Stomach smooth muscle (tissue), 2 donors: ENCODE results near the gene AGFG1.

ENCODE experiments used
- H3K27ac ChIP-seq: one replicate; pipeline ENCODE4 v1.7.0; 2013; ENCODE audit warnings: mild to moderate bottlenecking, low read length, inconsistent platforms
- H3K27me3 ChIP-seq, 2 donors: one replicate each; pipeline ENCODE4 v1.7.0; 2013; ENCODE audit warnings: low read length in 2 of 2; ENCODE audit not compliant: insufficient read depth in 2 of 2, control insufficient read depth in 1 of 2
- H3K36me3 ChIP-seq, 2 donors: one replicate each; pipeline ENCODE4 v1.7.0; 2013; ENCODE audit warnings: low read length in 2 of 2; ENCODE audit not compliant: control insufficient read depth in 2 of 2, insufficient read depth in 2 of 2
- H3K4me1 ChIP-seq: one replicate; pipeline ENCODE4 v1.7.0; 2013; ENCODE audit warnings: low read length; ENCODE audit not compliant: control insufficient read depth, insufficient read depth
- H3K4me3 ChIP-seq, 2 donors: one replicate each; pipeline ENCODE4 v1.7.0; 2013; ENCODE audit warnings: low read length in 2 of 2
- H3K9ac ChIP-seq, 2 donors: one replicate each; pipeline ENCODE4 v1.7.0; 2013; ENCODE audit warnings: low read length in 2 of 2, mild to moderate bottlenecking in 1 of 2
- H3K9me3 ChIP-seq, 2 donors: one replicate each; pipeline ENCODE4 v1.7.0; 2013; ENCODE audit warnings: low read length in 2 of 2; ENCODE audit not compliant: control insufficient read depth in 2 of 2
- donor health status: healthy.
- donor health status: Pancreatic carcinoma.

AGFG1 gene

DNA sequence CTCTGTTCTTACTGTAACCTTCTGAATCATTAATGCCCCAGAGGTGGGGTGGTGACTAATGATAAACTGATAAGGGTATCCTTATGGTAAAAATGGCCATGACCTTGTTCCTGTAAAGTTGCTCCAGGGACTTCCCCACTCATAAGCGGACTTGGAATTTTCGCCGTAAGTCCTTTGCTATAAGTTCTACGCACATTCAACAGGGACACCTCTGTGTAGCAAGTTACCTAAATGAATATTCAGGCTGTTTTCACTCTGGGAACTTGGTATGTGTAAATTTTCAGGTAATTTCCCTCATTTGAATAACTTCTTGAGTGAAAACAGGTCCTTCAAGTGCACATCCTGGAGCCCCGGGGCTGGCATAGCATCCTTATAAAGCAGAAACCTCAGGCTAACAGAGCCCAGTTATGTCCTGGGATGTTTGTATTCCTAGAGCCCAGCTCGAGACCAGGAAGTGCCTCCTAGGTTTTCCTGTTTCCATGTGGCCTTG, 9.4 kb upstream of the AGFG1 start:
- no peak overlapping the region for H3K9ac ChIP-seq
- H3K27ac ChIP-seq = no peak overlapping the region
- H3K4me1 ChIP-seq = no peaks in the 10 kb centered on the region
- H3K36me3 ChIP-seq = no peaks in the 10 kb centered on the region
- no peaks in the 10 kb centered on the region for H3K27me3 ChIP-seq
- H3K4me3 ChIP-seq = no peak overlapping the region
- no peaks in the 10 kb centered on the region for H3K9me3 ChIP-seq

DNA sequence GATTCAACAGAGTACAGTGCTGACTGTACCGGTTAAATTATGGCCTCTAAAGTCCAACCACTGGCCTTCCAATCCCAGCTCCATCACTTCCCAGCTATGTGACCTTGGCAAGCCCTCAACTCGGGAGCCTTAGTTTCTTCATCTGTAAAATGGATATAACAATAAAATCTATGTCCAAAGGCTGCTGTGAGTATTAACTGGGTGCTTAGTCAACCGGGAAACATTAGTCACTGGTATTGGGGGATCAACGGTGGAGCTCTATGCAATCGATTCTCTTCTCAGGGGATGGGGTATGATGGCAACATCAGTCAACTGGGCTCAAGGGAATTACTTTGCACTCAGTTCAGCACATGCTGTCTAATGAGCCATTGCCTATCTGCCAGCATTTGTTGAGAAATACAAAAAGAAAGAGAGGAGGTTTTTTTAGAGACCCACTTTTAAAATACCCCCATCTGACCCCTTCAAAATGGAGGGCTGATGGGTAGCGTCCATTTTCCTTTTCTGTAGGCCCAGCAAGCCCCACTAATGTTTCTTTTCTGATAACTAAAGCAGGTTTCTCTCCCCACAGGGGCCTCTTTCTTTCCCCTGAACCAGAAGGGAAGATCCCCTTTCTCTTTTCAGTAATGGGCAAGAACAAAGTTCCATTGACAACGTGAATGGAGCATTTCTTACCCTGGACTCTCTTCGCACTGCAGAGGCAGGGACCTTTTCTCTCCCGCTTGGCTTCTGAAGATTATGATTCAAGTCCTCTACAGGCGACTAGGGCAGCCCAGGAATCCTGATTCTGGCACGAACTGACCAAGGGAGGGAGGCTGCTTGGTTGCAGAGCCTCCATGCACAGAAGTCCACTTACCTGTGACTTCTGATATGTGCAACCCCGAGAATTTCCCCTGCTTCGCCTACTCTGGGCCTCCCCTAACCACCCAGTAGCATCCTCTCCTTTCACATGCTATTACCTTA, 8.7 kb upstream of the AGFG1 start:
- H3K27ac ChIP-seq = no peak overlapping the region

DNA sequence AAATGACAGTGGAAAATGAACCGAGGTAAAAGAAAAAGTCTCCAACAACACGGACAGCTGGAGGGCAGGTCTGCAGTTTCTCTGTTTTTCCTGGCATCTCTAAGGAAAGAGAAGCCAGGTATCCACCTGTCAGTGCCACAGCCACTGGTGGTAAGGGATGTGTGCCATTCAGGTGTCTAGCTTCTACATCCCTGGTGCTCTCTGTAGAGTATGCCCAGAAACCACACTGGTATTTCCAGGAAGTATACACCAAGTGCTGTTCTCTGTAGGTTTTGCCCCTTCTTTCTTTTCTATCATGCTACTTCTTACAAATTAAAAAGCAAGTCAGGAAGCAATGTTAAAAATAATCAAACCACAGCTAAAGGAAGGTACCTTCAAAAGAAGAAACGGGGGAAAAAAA, 7.6 kb upstream of the AGFG1 start:
- Histone ChIP-seq H3K4me1 (no peaks in the 10 kb centered on the region), H3K9me3 (no peaks in the 10 kb centered on the region), H3K9ac (no peak overlapping the region), H3K27me3 (no peaks in the 10 kb centered on the region), H3K27ac (no peak overlapping the region), H3K4me3 (no peak overlapping the region), H3K36me3 (no peaks in the 10 kb centered on the region)

More for the DNA sequence above, 8.7 kb upstream of the AGFG1 start:
- no peak overlapping the region for H3K9ac ChIP-seq
- H3K4me1 ChIP-seq = no peaks in the 10 kb centered on the region
- no peaks in the 10 kb centered on the region for H3K36me3 ChIP-seq
- no peaks in the 10 kb centered on the region for H3K27me3 ChIP-seq
- H3K4me3 ChIP-seq = no peak overlapping the region
- H3K9me3 ChIP-seq = no peaks in the 10 kb centered on the region

- Histone ChIP-seq H3K9me3 (no peaks in the 10 kb centered on the region), H3K4me1 (no peaks in the 10 kb centered on the region), H3K9ac (no peak overlapping the region), H3K27ac (no peak overlapping the region), H3K36me3 (no peaks in the 10 kb centered on the region), H3K27me3 (no peaks in the 10 kb centered on the region), H3K4me3 (no peak overlapping the region)
Observed at GRCh38 chr2:227464851-227465250, 7.1 kb upstream of the AGFG1 start.

DNA sequence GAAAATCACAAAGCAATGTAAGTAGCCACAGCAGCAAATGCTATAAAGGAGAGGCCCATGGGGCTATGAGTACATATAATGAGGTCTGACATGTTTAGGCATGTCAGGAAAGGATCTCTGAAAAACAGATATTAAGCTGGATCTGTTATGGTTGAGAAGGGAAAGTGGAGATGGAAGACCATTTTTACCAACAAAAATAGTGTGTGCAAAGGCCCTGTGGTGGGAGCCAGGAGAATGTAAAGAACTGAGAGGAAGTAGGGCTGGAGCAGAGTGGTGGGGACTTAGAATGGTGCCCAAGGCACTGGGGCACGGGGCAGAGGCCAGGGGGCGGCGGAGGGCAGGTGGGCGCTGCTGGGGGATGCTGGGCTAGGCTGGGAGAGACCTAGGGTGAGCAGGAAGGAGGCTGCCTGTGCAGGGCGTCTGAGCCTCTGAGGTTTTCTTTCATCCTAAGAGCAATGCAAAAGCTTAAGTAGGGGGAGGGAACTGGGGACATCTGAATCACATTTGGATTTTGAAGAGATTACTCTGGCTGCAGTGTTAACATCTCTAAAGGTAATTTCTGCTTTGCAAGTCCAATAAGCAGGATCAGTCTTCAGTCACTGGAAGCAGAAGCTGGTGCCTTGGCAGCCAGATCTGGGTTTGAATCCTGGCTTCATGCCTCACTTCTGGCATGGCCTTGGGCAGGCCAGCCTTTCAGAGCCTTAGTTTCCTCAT, 4.9 kb upstream of the AGFG1 start:
- H3K4me1 ChIP-seq = no peaks in the 10 kb centered on the region
- no peaks in the 10 kb centered on the region for H3K27me3 ChIP-seq
- no peaks in the 10 kb centered on the region for H3K9me3 ChIP-seq
- H3K27ac ChIP-seq = no peak overlapping the region
- H3K4me3 ChIP-seq = no peak overlapping the region
- no peaks in the 10 kb centered on the region for H3K36me3 ChIP-seq
- no peak overlapping the region for H3K9ac ChIP-seq

GRCh38 chr2:227471412-227471811, 544 bp upstream of the AGFG1 start:
- H3K9me3 ChIP-seq = no peaks in the 10 kb centered on the region
- no peak overlapping the region for H3K27ac ChIP-seq
- peak overlapping the region in 1 of 2 donors; percentile 83 for H3K4me3 ChIP-seq

DNA sequence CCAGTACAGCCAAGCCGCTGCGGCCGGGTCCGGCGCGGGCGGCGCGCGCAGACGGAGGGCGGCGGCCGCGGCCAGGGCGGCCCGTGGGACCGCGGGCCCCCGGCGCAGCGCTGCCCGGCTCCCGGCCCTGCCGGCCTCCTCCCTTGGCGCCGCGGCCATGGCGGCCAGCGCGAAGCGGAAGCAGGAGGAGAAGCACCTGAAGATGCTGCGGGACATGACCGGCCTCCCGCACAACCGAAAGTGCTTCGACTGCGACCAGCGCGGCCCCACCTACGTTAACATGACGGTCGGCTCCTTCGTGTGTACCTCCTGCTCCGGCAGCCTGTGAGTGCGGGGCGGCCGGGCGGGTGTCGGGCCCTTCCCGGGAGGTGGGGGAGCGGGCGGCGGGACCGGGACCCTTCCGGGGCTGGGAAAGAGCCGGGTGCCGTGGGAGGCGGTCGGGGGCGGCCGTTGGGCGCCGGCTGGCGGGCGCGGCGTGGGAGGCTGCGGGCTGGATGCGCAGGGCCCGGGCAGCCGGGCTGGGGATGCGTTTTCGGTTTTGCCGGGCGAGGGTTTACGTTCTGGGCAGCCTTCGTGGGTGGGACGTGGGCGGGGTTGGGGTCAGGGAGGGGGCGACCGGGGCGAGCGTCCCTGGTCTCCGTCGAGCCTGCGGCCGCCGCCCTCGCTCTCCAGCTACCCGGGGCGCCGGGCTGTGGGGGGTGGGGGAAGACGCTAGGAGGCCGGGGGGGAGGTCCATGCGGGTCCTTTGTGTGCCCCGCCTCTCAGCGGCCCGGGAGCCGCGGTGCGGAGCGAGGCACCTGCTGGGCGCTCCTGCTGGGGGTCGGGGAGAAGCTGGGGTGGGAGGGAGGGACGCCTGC, 537 bp downstream of the AGFG1 start:
- no peaks in the 10 kb centered on the region for H3K27me3 ChIP-seq
- no peaks in the 10 kb centered on the region for H3K36me3 ChIP-seq
- peak overlapping the region; percentile 62 to 71 for H3K9ac ChIP-seq
- H3K4me3 ChIP-seq = peak overlapping the region; percentile 58 to 83
- H3K4me1 ChIP-seq = peaks cover 3% of the 10 kb centered on the region
- H3K27ac ChIP-seq = peak overlapping the region; percentile 49
- no peaks in the 10 kb centered on the region for H3K9me3 ChIP-seq

More at GRCh38 chr2:227471412-227471811, 544 bp upstream of the AGFG1 start:
- no peak overlapping the region for H3K9ac ChIP-seq
- peaks cover 3% of the 10 kb centered on the region for H3K4me1 ChIP-seq
- H3K27me3 ChIP-seq = no peaks in the 10 kb centered on the region
- no peaks in the 10 kb centered on the region for H3K36me3 ChIP-seq

DNA sequence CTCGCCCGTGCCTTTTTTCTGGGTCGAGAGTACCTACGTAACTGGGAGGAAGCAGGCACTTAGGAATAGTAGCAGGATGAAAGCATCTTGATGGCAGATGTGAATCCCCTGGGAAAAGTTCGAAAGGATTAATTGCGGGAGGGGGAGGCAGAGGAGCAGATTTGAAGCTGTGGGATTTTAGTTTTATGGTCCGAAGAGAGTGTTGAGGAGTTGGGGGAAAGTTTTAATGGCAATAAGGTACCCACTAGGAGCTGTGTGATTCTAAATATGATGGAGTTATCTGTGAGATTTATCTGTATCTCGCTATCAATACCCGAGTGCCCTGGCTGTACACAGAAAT, 1.1 kb downstream of the AGFG1 start:
- no peaks in the 10 kb centered on the region for H3K9me3 ChIP-seq
- no peaks in the 10 kb centered on the region for H3K36me3 ChIP-seq
- H3K4me1 ChIP-seq = peaks cover 3% of the 10 kb centered on the region
- H3K9ac ChIP-seq = peak overlapping the region; percentile 60 to 71
- no peak overlapping the region for H3K27ac ChIP-seq
- H3K27me3 ChIP-seq = no peaks in the 10 kb centered on the region
- H3K4me3 ChIP-seq = peak overlapping the region; percentile 58 to 83

- Histone ChIP-seq H3K36me3 (no peaks in the 10 kb centered on the region), H3K27me3 (no peaks in the 10 kb centered on the region), H3K4me1 (peaks cover 3% of the 10 kb centered on the region), H3K4me3 (no peak overlapping the region), H3K27ac (no peak overlapping the region), H3K9ac (no peak overlapping the region), H3K9me3 (no peaks in the 10 kb centered on the region)
Observed at GRCh38 chr2:227473806-227474205, 1.9 kb downstream of the AGFG1 start.

GRCh38 chr2:227474410-227474809, 2.5 kb downstream of the AGFG1 start:
- Histone ChIP-seq H3K27me3 (no peaks in the 10 kb centered on the region), H3K27ac (no peak overlapping the region), H3K4me3 (no peak overlapping the region), H3K4me1 (peaks cover 3% of the 10 kb centered on the region), H3K36me3 (no peaks in the 10 kb centered on the region), H3K9ac (no peak overlapping the region), H3K9me3 (no peaks in the 10 kb centered on the region)
